ENCODE data around the gene GNG12. TPM values are rescaled to one million over a fixed set of nuclear protein-coding genes. Genes with fewer than 3 reads are reported as not detected.
"Not testable (repeated sequence)": the region's sequence is repeated elsewhere in the genome, so short reads cannot be mapped to it uniquely, and the experiment has no call there.

GNG12 gene
- total and polyA plus RNA-seq, 10 donors = 15.2 to 102 (median 76.2) TPM

GRCh38 chr1:67672260-67672803 is 160.9 kb downstream of the GNG12 start:
- TF ChIP-seq POLR2AphosphoS5 (IDR thresholded peaks at IDR 0.05) (no peak), POLR2A (IDR thresholded peaks at IDR 0.05) (no peak)
- TF ChIP-seq, protein P1, sequence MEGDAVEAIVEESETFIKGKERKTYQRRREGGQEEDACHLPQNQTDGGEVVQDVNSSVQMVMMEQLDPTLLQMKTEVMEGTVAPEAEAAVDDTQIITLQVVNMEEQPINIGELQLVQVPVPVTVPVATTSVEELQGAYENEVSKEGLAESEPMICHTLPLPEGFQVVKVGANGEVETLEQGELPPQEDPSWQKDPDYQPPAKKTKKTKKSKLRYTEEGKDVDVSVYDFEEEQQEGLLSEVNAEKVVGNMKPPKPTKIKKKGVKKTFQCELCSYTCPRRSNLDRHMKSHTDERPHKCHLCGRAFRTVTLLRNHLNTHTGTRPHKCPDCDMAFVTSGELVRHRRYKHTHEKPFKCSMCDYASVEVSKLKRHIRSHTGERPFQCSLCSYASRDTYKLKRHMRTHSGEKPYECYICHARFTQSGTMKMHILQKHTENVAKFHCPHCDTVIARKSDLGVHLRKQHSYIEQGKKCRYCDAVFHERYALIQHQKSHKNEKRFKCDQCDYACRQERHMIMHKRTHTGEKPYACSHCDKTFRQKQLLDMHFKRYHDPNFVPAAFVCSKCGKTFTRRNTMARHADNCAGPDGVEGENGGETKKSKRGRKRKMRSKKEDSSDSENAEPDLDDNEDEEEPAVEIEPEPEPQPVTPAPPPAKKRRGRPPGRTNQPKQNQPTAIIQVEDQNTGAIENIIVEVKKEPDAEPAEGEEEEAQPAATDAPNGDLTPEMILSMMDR (IDR thresholded peaks at IDR 0.05 in 8 of 11, conservative IDR thresholded peaks at IDR 0.05 in 3 of 11) = no peak
- H3K27ac ChIP-seq = no peak overlapping the region
- no peaks in the 10 kb centered on the region for H3K9me3 ChIP-seq
- no peaks in the 10 kb centered on the region for H3K36me3 ChIP-seq
- DNase-seq = no peak
- WGBS, 5 donors = 84 to 98% (median 95%) methylated on average over 1 of the region's 1 CpG
- H3K4me3 ChIP-seq = no peak overlapping the region
- intact Hi-C loops (cut with DNase I; ENCODE audit: low total_unique reads) = no loop called here
- peaks cover 0 to 19% (median 8%) of the 10 kb centered on the region in 6 donors for H3K4me1 ChIP-seq
- peaks cover 0 to 5% (median 0%) of the 10 kb centered on the region in 7 donors for H3K27me3 ChIP-seq (replicated peaks in 1 of 7)

- no peaks in the 10 kb centered on the region for H3K4me1 ChIP-seq
- H3K36me3 ChIP-seq = no peaks in the 10 kb centered on the region
- H3K9me3 ChIP-seq = no peaks in the 10 kb centered on the region
- H3K4me3 ChIP-seq = no peak overlapping the region
- peaks cover 0 to 5% (median 0%) of the 10 kb centered on the region in 7 donors for H3K27me3 ChIP-seq (replicated peaks in 1 of 7)
- no peak overlapping the region for H3K27ac ChIP-seq
- intact Hi-C loops (cut with DNase I; ENCODE audit: low total_unique reads) = no loop called here
- 26 to 62% (median 47%) methylated on average over 1 of the region's 1 CpG for WGBS, 5 donors
- DNase-seq = no peak
- TF ChIP-seq, protein P1 (IDR thresholded peaks at IDR 0.05 in 8 of 11, conservative IDR thresholded peaks at IDR 0.05 in 3 of 11) = no peak
- no peak for TF ChIP-seq POLR2A (IDR thresholded peaks at IDR 0.05)
Measured at GRCh38 chr1:67668660-67669059, 164.6 kb downstream of the GNG12 start.

- TF ChIP-seq POLR2A (IDR thresholded peaks at IDR 0.05) = no peak
- TF ChIP-seq POLR2AphosphoS5 (IDR thresholded peaks at IDR 0.05) = no peak
- TF ChIP-seq, protein P1 (IDR thresholded peaks at IDR 0.05 in 8 of 11, conservative IDR thresholded peaks at IDR 0.05 in 3 of 11) = no peak
- Histone ChIP-seq H3K4me3 (no peak overlapping the region), H3K27ac (no peak overlapping the region), H3K4me1 (no peaks in the 10 kb centered on the region), H3K9me3 (no peaks in the 10 kb centered on the region), H3K27me3 (replicated peaks in 1 of 7) (peaks cover 0 to 5% (median 0%) of the 10 kb centered on the region in 7 donors), H3K36me3 (no peaks in the 10 kb centered on the region)
- DNase-seq = no peak
- WGBS, 5 donors = 89 to 96% (median 95%) methylated on average over 5 of the region's 5 CpGs
- intact Hi-C loops (cut with DNase I; ENCODE audit: low total_unique reads) = no loop called here
Measured at GRCh38 chr1:67666636-67667035, 166.6 kb downstream of the GNG12 start.

DNA sequence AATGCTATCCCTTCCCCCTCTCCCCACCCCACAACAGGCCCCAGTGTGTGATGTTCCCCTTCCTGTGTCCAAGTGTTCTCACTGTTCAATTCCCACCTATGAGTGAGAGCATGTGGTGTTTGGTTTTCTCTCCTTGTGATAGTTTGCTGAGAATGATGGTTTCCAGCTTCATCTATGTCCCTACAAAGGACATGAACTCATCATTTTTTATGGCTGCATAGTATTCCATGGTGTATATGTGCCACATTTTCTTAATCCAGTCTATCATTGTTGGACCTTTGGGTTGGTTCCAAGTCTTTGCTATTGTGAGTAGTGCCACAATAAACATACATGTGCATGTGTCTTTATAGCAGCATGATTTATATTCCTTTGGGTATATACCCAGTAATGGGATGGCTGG is 168.0 kb downstream of the GNG12 start:
- H3K4me1 ChIP-seq; intact Hi-C loops (cut with DNase I; ENCODE audit: low total_unique reads); H3K27me3 ChIP-seq (replicated peaks in 1 of 7); DNase-seq; H3K4me3 ChIP-seq; H3K27ac ChIP-seq; H3K9me3 ChIP-seq; H3K36me3 ChIP-seq: not testable (repeated sequence)

- no peaks in the 10 kb centered on the region for H3K4me1 ChIP-seq
- no peak overlapping the region for H3K4me3 ChIP-seq
- H3K27ac ChIP-seq = no peak overlapping the region
- no peak for TF ChIP-seq POLR2AphosphoS5 (IDR thresholded peaks at IDR 0.05)
- TF ChIP-seq POLR2A (IDR thresholded peaks at IDR 0.05) = no peak
- TF ChIP-seq, protein P1 (IDR thresholded peaks at IDR 0.05 in 8 of 11, conservative IDR thresholded peaks at IDR 0.05 in 3 of 11) = no peak
- intact Hi-C loops (cut with DNase I; ENCODE audit: low total_unique reads) = no loop called here
- DNase-seq = no peak
- H3K27me3 ChIP-seq (replicated peaks in 1 of 7) = peaks cover 0 to 4% (median 0%) of the 10 kb centered on the region in 7 donors
- H3K36me3 ChIP-seq = no peaks in the 10 kb centered on the region
- WGBS, 5 donors = 52 to 65% (median 55%) methylated on average over 1 of the region's 1 CpG
- no peaks in the 10 kb centered on the region for H3K9me3 ChIP-seq
Measured at GRCh38 chr1:67664048-67664447, 169.2 kb downstream of the GNG12 start.
